ENCODE results near the gene ADSS2.
"Not testable (repeated sequence)": the region's sequence is repeated elsewhere in the genome, so short reads cannot be mapped to it uniquely, and the experiment has no call there.

Gene ADSS2

GRCh38 chr1:244394826-244395765 is 56.6 kb downstream of the ADSS2 start:
- DNase-seq, result no peak

GRCh38 chr1:244394346-244394745 is 57.4 kb downstream of the ADSS2 start:
- no peak for DNase-seq

- peak; percentile 16 for DNase-seq
These were observed 58.0 kb downstream of the ADSS2 start for GRCh38 chr1:244393604-244394176.

- no peak for DNase-seq
These were observed 59.9 kb downstream of the ADSS2 start for GRCh38 chr1:244391761-244392160.

GRCh38 chr1:244388961-244389360 is 62.7 kb downstream of the ADSS2 start:
- DNase-seq, result no peak

- no peak for DNase-seq
These were observed 64.3 kb downstream of the ADSS2 start for GRCh38 chr1:244387415-244387814.

- DNase-seq, result no peak
These were observed 65.1 kb downstream of the ADSS2 start for GRCh38 chr1:244386595-244386994.

- DNase-seq, result no peak
These were observed 67.6 kb downstream of the ADSS2 start for GRCh38 chr1:244384066-244384465.

GRCh38 chr1:244383278-244383884 is 68.3 kb downstream of the ADSS2 start:
- DNase-seq, result no peak

- DNase-seq, result no peak
These were observed 69.7 kb downstream of the ADSS2 start for GRCh38 chr1:244381878-244382565.

GRCh38 chr1:244376126-244376525 is 75.6 kb downstream of the ADSS2 start:
- no peak for DNase-seq

GRCh38 chr1:244375051-244375450 is 76.7 kb downstream of the ADSS2 start:
- DNase-seq, result no peak

GRCh38 chr1:244374484-244374883 is 77.2 kb downstream of the ADSS2 start:
- DNase-seq, result not testable (repeated sequence)

GRCh38 chr1:244371242-244372141 is 80.2 kb downstream of the ADSS2 start:
- DNase-seq, result no peak

GRCh38 chr1:244370060-244370637 is 81.6 kb downstream of the ADSS2 start:
- peak; percentile 62 for DNase-seq

- no peak for DNase-seq
These were observed 82.3 kb downstream of the ADSS2 start for GRCh38 chr1:244369256-244370057.

GRCh38 chr1:244368279-244368678 is 83.4 kb downstream of the ADSS2 start:
- peak; percentile 39 for DNase-seq

- DNase-seq, result no peak
These were observed 84.2 kb downstream of the ADSS2 start for GRCh38 chr1:244367399-244368114.

GRCh38 chr1:244365809-244366208 is 85.9 kb downstream of the ADSS2 start:
- DNase-seq, result no peak

- not testable (repeated sequence) for DNase-seq
These were observed 86.4 kb downstream of the ADSS2 start for GRCh38 chr1:244365262-244365661.
